CD8-positive, alpha-beta memory T cell (primary cell): ENCODE measurements around the gene SYVN1. TPM values are rescaled to one million over a fixed set of nuclear protein-coding genes. Genes with fewer than 3 reads are reported as not detected.

ENCODE experiments used
- CTCF ChIA-PET: fragments of 350-600 bp; sonication (Branson Sonifier 250); formaldehyde crosslinking; loops from one replicate; lab custom pipeline; 2021; ENCODE audit warnings: antibody characterized with exemption; lab: Charles Lee
- POLR2A ChIA-PET: fragments of 350-600 bp; sonication (Branson Sonifier 250); formaldehyde crosslinking; loops from one replicate; lab custom pipeline; 2021; ENCODE audit warnings: antibody characterized with exemption; lab: Charles Lee
- DNase-seq, 5 donors: peaks; one replicate each; pipeline versions ENCODE4 v3.0.0 to v3.0.0-alpha.2; 2020 to 2022; ENCODE audit warnings: mixed read lengths in 1 of 5
- H3K27ac ChIP-seq: one replicate; pipeline ENCODE4 v1.7.0; 2013; ENCODE audit warnings: low read depth, mild to moderate bottlenecking, low read length, moderate library complexity
- H3K27me3 ChIP-seq: 2 replicates; pipeline ENCODE4 v1.7.0; 2013; ENCODE audit warnings: low read length, mild to moderate bottlenecking; ENCODE audit not compliant: insufficient read depth, poor library complexity, severe bottlenecking
- H3K36me3 ChIP-seq: 2 replicates; pipeline ENCODE4 v1.7.0; 2013; ENCODE audit warnings: mild to moderate bottlenecking, low read length, moderate library complexity; ENCODE audit not compliant: insufficient read depth
- H3K4me1 ChIP-seq: 2 replicates; pipeline ENCODE4 v1.7.0; 2013; ENCODE audit warnings: mild to moderate bottlenecking, low read length, moderate library complexity; ENCODE audit not compliant: insufficient read depth
- H3K4me3 ChIP-seq: 2 replicates; pipeline ENCODE4 v1.7.0; 2013; ENCODE audit warnings: mild to moderate bottlenecking, low read length
- H3K9me3 ChIP-seq: 2 replicates; pipeline ENCODE4 v1.7.0; 2013; ENCODE audit warnings: mild to moderate bottlenecking, low read length
- H3K27ac Mint-ChIP-seq, 8 donors: one replicate each; pipeline ENCODE4 v1.8.0; 2020 to 2021; ENCODE audit warnings: mixed read lengths in 8 of 8, mild to moderate bottlenecking in 6 of 8, inconsistent platforms in 3 of 8, moderate library complexity in 3 of 8
- H3K27me3 Mint-ChIP-seq, 2 donors: one replicate each; pipeline ENCODE4 v1.8.0; 2020 to 2021; ENCODE audit warnings: mixed read lengths in 2 of 2, mild to moderate bottlenecking in 1 of 2, moderate library complexity in 1 of 2
- H3K36me3 Mint-ChIP-seq, 3 donors: one replicate each; pipeline ENCODE4 v1.8.0; 2020 to 2021; ENCODE audit warnings: mixed read lengths in 3 of 3, inconsistent platforms in 1 of 3, mild to moderate bottlenecking in 1 of 3
- H3K4me1 Mint-ChIP-seq, 3 donors: one replicate each; pipeline ENCODE4 v1.8.0; 2020 to 2021; ENCODE audit warnings: mixed read lengths in 3 of 3, inconsistent platforms in 1 of 3, mild to moderate bottlenecking in 1 of 3
- H3K4me3 Mint-ChIP-seq, 7 donors: one replicate each; pipeline ENCODE4 v1.8.0; 2020 to 2021; ENCODE audit warnings: mixed read lengths in 7 of 7, mild to moderate bottlenecking in 6 of 7, moderate library complexity in 4 of 7, inconsistent platforms in 2 of 7
- H3K9me3 Mint-ChIP-seq, 5 donors: one replicate each; pipeline ENCODE4 v1.8.0; 2020 to 2022; ENCODE audit warnings: mixed read lengths in 5 of 5, mild to moderate bottlenecking in 3 of 5, moderate library complexity in 2 of 5, inconsistent platforms in 1 of 5
- polyA plus RNA-seq: library from polyadenylated mRNA; unstranded; fragments of 300-500 nt; fragmentation: Illumina TruSeq; gene quantifications from one replicate; pipeline ENCODE4 v1.2.3, GENCODE V29; 2021
- total RNA-seq, 2 experiments: library from RNA; stranded (reverse); gene quantifications; one replicate each; pipeline ENCODE4 v1.2.3, GENCODE V29; 2021

The SYVN1 gene
- total and polyA plus RNA-seq, 3 experiments from 2014 or later: 19.6 to 39.7 (median 35.1) TPM

- H3K36me3 Mint-ChIP-seq: no peaks in the 10 kb centered on the region
- POLR2A ChIA-PET: no interaction called here
- CTCF ChIA-PET: interaction anchor here (1.1 kb wide), 2 partner anchors 17 to 63 kb away, joined by 3 to 4 read pairs; partner anchors contain the start of gene ARL2
Measured at GRCh38 chr11:65077451-65077850, 56.9 kb downstream of the SYVN1 start.

More at GRCh38 chr11:65077451-65077850, 56.9 kb downstream of the SYVN1 start:
- Histone ChIP-seq H3K4me3 (no peak overlapping the region), H3K27me3 (no peaks in the 10 kb centered on the region), H3K27ac (no peak overlapping the region), H3K9me3 (no peaks in the 10 kb centered on the region), H3K36me3 (no peaks in the 10 kb centered on the region), H3K4me1 (peaks cover 4% of the 10 kb centered on the region)
- H3K27ac Mint-ChIP-seq: no peak overlapping the region
- peaks cover 4 to 10% (median 7%) of the 10 kb centered on the region in 3 donors for H3K4me1 Mint-ChIP-seq
- DNase-seq: no peak
- H3K4me3 Mint-ChIP-seq: no peak overlapping the region
- no peaks in the 10 kb centered on the region for H3K27me3 Mint-ChIP-seq
- H3K9me3 Mint-ChIP-seq: no peaks in the 10 kb centered on the region

Other genes with a start within 250 kb of the SYVN1 start
- gene ATG2A, start 217.3 kb downstream of the SYVN1 start, total RNA-seq: 10 to 100 TPM; 25.7 to 27.0 TPM
- gene ATG2A, start 217.3 kb downstream of the SYVN1 start, polyA plus RNA-seq: 7.6 TPM
- gene PPP2R5B, start 209.8 kb downstream of the SYVN1 start, total RNA-seq: 10 to 100 TPM; 11.2 to 11.7 TPM
- gene PPP2R5B, start 209.8 kb downstream of the SYVN1 start, polyA plus RNA-seq: 7.8 TPM
- gene GPHA2, start 198.6 kb downstream of the SYVN1 start, total RNA-seq: not detected
- not detected for gene GPHA2, start 198.6 kb downstream of the SYVN1 start, polyA plus RNA-seq
- not detected for gene MAJIN, start 162.4 kb downstream of the SYVN1 start, total RNA-seq
- not detected for gene MAJIN, start 162.4 kb downstream of the SYVN1 start, polyA plus RNA-seq
- gene BATF2, start 137.5 kb downstream of the SYVN1 start, total RNA-seq: under 1 TPM in 1 of 2 experiments, not detected in 1; 0.11 TPM
- gene BATF2, start 137.5 kb downstream of the SYVN1 start, polyA plus RNA-seq: not detected
- gene ARL2, start 120.4 kb downstream of the SYVN1 start, total RNA-seq: 100 to 1,000 TPM; 125 TPM
- 99.7 TPM for gene ARL2, start 120.4 kb downstream of the SYVN1 start, polyA plus RNA-seq
- gene SNX15, start 107.1 kb downstream of the SYVN1 start, total RNA-seq: 10 to 100 TPM; 18.3 to 21.6 TPM
- gene SNX15, start 107.1 kb downstream of the SYVN1 start, polyA plus RNA-seq: 16.4 TPM
- gene SAC3D1, start 93.3 kb downstream of the SYVN1 start, total RNA-seq: 10 to 100 TPM; 24.8 to 27.1 TPM
- 12.0 TPM for gene SAC3D1, start 93.3 kb downstream of the SYVN1 start, polyA plus RNA-seq
- 10 to 100 TPM; 10.8 to 13.3 TPM for gene NAALADL1, start 76.0 kb downstream of the SYVN1 start, total RNA-seq
- 17.0 TPM for gene NAALADL1, start 76.0 kb downstream of the SYVN1 start, polyA plus RNA-seq
- 10 to 100 TPM; 94.9 to 98.8 TPM for gene CDCA5, start 50.5 kb downstream of the SYVN1 start, total RNA-seq
- gene CDCA5, start 50.5 kb downstream of the SYVN1 start, polyA plus RNA-seq: 0.54 TPM
- gene ZFPL1, start 50.3 kb downstream of the SYVN1 start, total RNA-seq: 10 to 100 TPM; 30.8 to 33.5 TPM
- gene ZFPL1, start 50.3 kb downstream of the SYVN1 start, polyA plus RNA-seq: 24.4 TPM
- gene VPS51, start 38.3 kb downstream of the SYVN1 start, total RNA-seq: 100 to 1,000 TPM; 120 to 131 TPM
- gene VPS51, start 38.3 kb downstream of the SYVN1 start, polyA plus RNA-seq: 99.1 TPM
- gene TM7SF2, start 22.6 kb downstream of the SYVN1 start, total RNA-seq: 10 to 100 TPM; 17.8 to 17.9 TPM
- gene TM7SF2, start 22.6 kb downstream of the SYVN1 start, polyA plus RNA-seq: 11.1 TPM
- gene ZNHIT2, start 16.8 kb downstream of the SYVN1 start, total RNA-seq: 10 to 100 TPM; 15.2 to 20.1 TPM
- 19.8 TPM for gene ZNHIT2, start 16.8 kb downstream of the SYVN1 start, polyA plus RNA-seq
- gene FAU, start 12.4 kb downstream of the SYVN1 start, total RNA-seq: 1,000 to 10,000 TPM; 1,054 to 1,073 TPM
- 904 TPM for gene FAU, start 12.4 kb downstream of the SYVN1 start, polyA plus RNA-seq
- gene MRPL49, start 12.2 kb downstream of the SYVN1 start, total RNA-seq: 100 to 1,000 TPM; 117 to 118 TPM
- gene MRPL49, start 12.2 kb downstream of the SYVN1 start, polyA plus RNA-seq: 81.5 TPM
- not detected for gene SPDYC, start 35.7 kb upstream of the SYVN1 start, total RNA-seq
- gene SPDYC, start 35.7 kb upstream of the SYVN1 start, polyA plus RNA-seq: not detected
- 10 to 100 TPM; 88.2 to 92.0 TPM for gene CAPN1, start 47.4 kb upstream of the SYVN1 start, total RNA-seq
- 110 TPM for gene CAPN1, start 47.4 kb upstream of the SYVN1 start, polyA plus RNA-seq
- 10 to 100 TPM; 75.6 to 78.8 TPM for gene POLA2, start 127.4 kb upstream of the SYVN1 start, total RNA-seq
- gene POLA2, start 127.4 kb upstream of the SYVN1 start, polyA plus RNA-seq: 11.0 TPM
- 1 to 10 TPM in 1 of 2 experiments, under 1 TPM in 1; 0.62 to 1.0 TPM for gene CDC42EP2, start 180.3 kb upstream of the SYVN1 start, total RNA-seq
- gene CDC42EP2, start 180.3 kb upstream of the SYVN1 start, polyA plus RNA-seq: not detected
- gene DPF2, start 199.3 kb upstream of the SYVN1 start, total RNA-seq: 10 to 100 TPM; 65.8 to 71.9 TPM
- gene DPF2, start 199.3 kb upstream of the SYVN1 start, polyA plus RNA-seq: 61.5 TPM
- 1 to 10 TPM in 1 of 2 experiments, under 1 TPM in 1; 0.91 to 1.2 TPM for gene TIGD3, start 220.2 kb upstream of the SYVN1 start, total RNA-seq
- 0.59 TPM for gene TIGD3, start 220.2 kb upstream of the SYVN1 start, polyA plus RNA-seq
- 10 to 100 TPM; 13.3 to 13.8 TPM for gene SLC25A45, start 248.1 kb upstream of the SYVN1 start, total RNA-seq
- gene SLC25A45, start 248.1 kb upstream of the SYVN1 start, polyA plus RNA-seq: 14.6 TPM